HepG2 (cell line): ENCODE results near the gene ZNF747. TPM values are rescaled to one million over a fixed set of nuclear protein-coding genes. Genes with fewer than 3 reads are reported as not detected.

Source experiments
- CAMTA2 ChIP-seq: sonication (generic); formaldehyde crosslinking; IDR thresholded peaks from 2 replicates; pipeline ENCODE4 v1.4.0; 2020; ENCODE audit warnings: mild to moderate bottlenecking, missing genetic modification reagents, borderline replicate concordance
- CEBPB ChIP-seq: IDR thresholded peaks from 2 replicates; pipeline ENCODE4 v1.6.1; 2011; ENCODE audit warnings: low read depth, low read length, improper control_type of control experiment, borderline replicate concordance
- FLYWCH1 ChIP-seq: sonication (generic); formaldehyde crosslinking; IDR thresholded peaks from 2 replicates; pipeline ENCODE4 v1.8.1; 2023; ENCODE audit warnings: mild to moderate bottlenecking, missing genetic modification reagents
- FOSL2 ChIP-seq: sonication (generic); formaldehyde crosslinking; IDR thresholded peaks from 2 replicates; pipeline ENCODE4 v1.4.0; 2020; ENCODE audit warnings: missing genetic modification reagents
- KDM1A ChIP-seq: IDR thresholded peaks from 2 replicates; pipeline ENCODE4 v1.6.1; 2016; ENCODE audit warnings: missing compliant biosample characterization
- ZNF367 ChIP-seq: sonication (generic); formaldehyde crosslinking; IDR thresholded peaks from 2 replicates; pipeline ENCODE4 v1.4.0; 2020; ENCODE audit warnings: missing genetic modification reagents, borderline replicate concordance
- ZNF569 ChIP-seq: sonication (generic); formaldehyde crosslinking; IDR thresholded peaks from 2 replicates; pipeline ENCODE4 v1.5.0; 2020; ENCODE audit warnings: mild to moderate bottlenecking, missing genetic modification reagents, moderate library complexity, borderline replicate concordance
- ZNF720 ChIP-seq: sonication (generic); formaldehyde crosslinking; IDR thresholded peaks from 2 replicates; pipeline ENCODE4 v1.4.0; 2020; ENCODE audit warnings: missing genetic modification reagents
- ZSCAN25 ChIP-seq: sonication (generic); formaldehyde crosslinking; IDR thresholded peaks from 2 replicates; pipeline ENCODE4 v1.8.0; 2022; ENCODE audit warnings: mild to moderate bottlenecking, missing genetic modification reagents
- polyA plus RNA-seq, 8 experiments: library from polyadenylated mRNA; depleted of rRNA in 3 of 8; stranded (reverse) in 7 of 8; unstranded in 1 of 8; fragments of >200 nt; fragmentation: Illumina TruSeq in 4 of 8; extraction: Trizol in 4 of 8; gene quantifications; 2 replicates each; pipeline versions ENCODE4 v1.2.1 to v1.2.3, GENCODE V29; 2011 to 2016; ENCODE audit warnings: low read depth in 4 of 8, missing spikeins in 1 of 8, mixed read lengths in 1 of 8; ENCODE audit not compliant: insufficient read depth in 1 of 8
- total RNA-seq, 5 experiments: library from RNA; depleted of rRNA; stranded (reverse); fragments of >200 nt; fragmentation: Illumina TruSeq; extraction: Trizol; gene quantifications; 2 replicates each; pipeline ENCODE4 v1.2.3, GENCODE V29; 2016; ENCODE audit warnings: low read depth in 1 of 5
- TF ChIP-seq, protein P1 (sequence below): sonication (generic); formaldehyde crosslinking; IDR thresholded peaks from 2 replicates; pipeline ENCODE4 v1.5.1; 2020; ENCODE audit warnings: missing genetic modification reagents, mild to moderate bottlenecking, borderline replicate concordance
- TF ChIP-seq, protein P2 (sequence below): sonication (generic); formaldehyde crosslinking; IDR thresholded peaks from one replicate; pipeline ENCODE4 v1.5.1; 2020; ENCODE audit warnings: mild to moderate bottlenecking, missing genetic modification reagents; ENCODE audit errors: not compliant biosample characterization
- TF ChIP-seq, protein P3 (sequence below): IDR thresholded peaks from 2 replicates; pipeline ENCODE4 v1.6.1; 2018; ENCODE audit warnings: missing genetic modification reagents, mild to moderate bottlenecking, missing compliant biosample characterization
- TF ChIP-seq, protein P4 (sequence below): sonication (generic); formaldehyde crosslinking; IDR thresholded peaks from 2 replicates; pipeline ENCODE4 v1.8.0; 2022; ENCODE audit warnings: missing genetic modification reagents, low read depth, mild to moderate bottlenecking, borderline replicate concordance

Gene ZNF747
- total and polyA plus RNA-seq, 2 of the 13 experiments (the other 11 are each of a cell fraction or from before 2014, with no cell fraction given): 7.2 to 10.2 TPM

DNA sequence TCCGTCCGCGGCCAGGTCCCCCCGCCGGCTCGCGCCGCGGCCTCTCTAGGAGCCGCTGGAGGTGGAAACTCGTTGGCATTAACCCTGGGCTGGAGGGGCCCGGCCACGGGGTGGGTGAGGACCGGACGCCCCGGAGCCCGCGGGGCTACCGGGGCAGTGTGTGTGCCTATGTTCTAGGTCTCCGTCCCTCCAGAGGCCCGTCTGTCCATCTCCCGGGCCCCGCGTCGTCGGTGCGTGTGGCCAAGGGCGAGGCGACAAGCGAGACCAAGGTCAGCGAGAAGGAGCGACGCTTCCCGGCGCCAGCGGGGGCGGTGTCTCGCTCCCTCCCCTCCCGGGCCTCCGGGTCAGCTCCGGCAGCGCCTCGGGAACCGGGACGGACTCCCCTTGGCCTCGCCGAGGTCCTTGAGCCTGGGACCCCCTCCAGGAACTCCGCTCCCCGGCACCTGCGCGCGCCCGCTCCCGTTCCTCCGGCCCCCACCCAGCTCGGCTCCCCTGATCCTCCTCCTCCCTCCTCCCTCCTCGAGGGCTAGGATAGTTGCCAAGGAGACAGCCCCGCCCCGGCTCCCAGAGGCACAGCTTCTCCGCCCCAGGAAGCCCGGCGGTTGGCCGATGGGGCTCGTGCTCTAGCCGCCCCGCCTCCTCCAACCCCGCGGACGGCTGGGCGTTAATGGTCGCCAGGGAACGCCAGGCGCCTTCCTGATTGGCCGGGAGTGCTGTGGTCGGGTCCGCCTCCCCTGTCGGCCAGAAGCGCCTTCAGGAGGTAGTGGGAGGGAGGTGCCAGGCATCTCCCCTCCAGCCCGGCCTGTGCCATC is 7.6 kb downstream of the ZNF747 start (continued):
- 0 out of 2 replicates have a peak, but pooled peaks have one; percentile 19 for TF ChIP-seq CAMTA2 (CRISPR knock-in tag)
- no peak for TF ChIP-seq KDM1A (CRISPR knock-in tag)
- peak; percentile 1; the same call in 1 of the 2 replicates for TF ChIP-seq FOSL2 (CRISPR knock-in tag)
- TF ChIP-seq, protein P1, sequence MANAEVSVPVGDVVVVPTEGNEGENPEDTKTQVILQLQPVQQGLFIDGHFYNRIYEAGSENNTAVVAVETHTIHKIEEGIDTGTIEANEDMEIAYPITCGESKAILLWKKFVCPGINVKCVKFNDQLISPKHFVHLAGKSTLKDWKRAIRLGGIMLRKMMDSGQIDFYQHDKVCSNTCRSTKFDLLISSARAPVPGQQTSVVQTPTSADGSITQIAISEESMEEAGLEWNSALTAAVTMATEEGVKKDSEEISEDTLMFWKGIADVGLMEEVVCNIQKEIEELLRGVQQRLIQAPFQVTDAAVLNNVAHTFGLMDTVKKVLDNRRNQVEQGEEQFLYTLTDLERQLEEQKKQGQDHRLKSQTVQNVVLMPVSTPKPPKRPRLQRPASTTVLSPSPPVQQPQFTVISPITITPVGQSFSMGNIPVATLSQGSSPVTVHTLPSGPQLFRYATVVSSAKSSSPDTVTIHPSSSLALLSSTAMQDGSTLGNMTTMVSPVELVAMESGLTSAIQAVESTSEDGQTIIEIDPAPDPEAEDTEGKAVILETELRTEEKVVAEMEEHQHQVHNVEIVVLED: peak; percentile 53; the same call in 1 of the 2 replicates
- TF ChIP-seq, protein P2, sequence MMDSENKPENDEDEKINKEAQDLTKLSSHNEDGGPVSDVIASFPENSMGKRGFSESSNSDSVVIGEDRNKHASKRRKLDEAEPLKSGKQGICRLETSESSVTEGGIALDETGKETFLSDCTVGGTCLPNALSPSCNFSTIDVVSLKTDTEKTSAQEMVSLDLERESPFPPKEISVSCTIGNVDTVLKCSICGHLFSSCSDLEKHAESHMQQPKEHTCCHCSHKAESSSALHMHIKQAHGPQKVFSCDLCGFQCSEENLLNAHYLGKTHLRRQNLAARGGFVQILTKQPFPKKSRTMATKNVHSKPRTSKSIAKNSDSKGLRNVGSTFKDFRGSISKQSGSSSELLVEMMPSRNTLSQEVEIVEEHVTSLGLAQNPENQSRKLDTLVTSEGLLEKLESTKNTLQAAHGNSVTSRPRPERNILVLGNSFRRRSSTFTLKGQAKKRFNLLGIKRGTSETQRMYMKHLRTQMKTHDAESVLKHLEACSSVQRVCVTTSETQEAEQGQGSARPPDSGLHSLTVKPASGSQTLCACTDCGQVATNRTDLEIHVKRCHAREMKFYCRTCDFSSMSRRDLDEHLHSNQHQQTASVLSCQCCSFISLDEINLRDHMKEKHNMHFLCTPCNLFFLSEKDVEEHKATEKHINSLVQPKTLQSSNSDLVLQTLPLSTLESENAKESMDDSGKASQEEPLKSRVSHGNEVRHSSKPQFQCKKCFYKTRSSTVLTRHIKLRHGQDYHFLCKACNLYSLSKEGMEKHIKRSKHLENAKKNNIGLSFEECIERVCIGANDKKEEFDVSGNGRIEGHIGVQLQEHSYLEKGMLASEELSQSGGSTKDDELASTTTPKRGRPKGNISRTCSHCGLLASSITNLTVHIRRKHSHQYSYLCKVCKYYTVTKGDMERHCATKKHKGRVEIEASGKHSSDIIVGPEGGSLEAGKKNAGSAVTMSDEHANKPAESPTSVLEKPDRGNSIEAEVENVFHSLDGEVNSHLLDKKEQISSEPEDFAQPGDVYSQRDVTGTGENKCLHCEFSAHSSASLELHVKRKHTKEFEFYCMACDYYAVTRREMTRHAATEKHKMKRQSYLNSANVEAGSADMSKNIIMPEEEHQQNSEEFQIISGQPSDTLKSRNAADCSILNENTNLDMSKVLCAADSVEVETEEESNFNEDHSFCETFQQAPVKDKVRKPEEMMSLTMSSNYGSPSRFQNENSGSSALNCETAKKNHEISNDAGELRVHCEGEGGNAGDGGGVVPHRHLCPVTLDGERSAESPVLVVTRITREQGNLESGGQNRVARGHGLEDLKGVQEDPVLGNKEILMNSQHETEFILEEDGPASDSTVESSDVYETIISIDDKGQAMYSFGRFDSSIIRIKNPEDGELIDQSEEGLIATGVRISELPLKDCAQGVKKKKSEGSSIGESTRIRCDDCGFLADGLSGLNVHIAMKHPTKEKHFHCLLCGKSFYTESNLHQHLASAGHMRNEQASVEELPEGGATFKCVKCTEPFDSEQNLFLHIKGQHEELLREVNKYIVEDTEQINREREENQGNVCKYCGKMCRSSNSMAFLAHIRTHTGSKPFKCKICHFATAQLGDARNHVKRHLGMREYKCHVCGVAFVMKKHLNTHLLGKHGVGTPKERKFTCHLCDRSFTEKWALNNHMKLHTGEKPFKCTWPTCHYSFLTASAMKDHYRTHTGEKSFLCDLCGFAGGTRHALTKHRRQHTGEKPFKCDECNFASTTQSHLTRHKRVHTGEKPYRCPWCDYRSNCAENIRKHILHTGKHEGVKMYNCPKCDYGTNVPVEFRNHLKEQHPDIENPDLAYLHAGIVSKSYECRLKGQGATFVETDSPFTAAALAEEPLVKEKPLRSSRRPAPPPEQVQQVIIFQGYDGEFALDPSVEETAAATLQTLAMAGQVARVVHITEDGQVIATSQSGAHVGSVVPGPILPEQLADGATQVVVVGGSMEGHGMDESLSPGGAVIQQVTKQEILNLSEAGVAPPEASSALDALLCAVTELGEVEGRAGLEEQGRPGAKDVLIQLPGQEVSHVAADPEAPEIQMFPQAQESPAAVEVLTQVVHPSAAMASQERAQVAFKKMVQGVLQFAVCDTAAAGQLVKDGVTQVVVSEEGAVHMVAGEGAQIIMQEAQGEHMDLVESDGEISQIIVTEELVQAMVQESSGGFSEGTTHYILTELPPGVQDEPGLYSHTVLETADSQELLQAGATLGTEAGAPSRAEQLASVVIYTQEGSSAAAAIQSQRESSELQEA: peak; percentile 83
- TF ChIP-seq, protein P3, sequence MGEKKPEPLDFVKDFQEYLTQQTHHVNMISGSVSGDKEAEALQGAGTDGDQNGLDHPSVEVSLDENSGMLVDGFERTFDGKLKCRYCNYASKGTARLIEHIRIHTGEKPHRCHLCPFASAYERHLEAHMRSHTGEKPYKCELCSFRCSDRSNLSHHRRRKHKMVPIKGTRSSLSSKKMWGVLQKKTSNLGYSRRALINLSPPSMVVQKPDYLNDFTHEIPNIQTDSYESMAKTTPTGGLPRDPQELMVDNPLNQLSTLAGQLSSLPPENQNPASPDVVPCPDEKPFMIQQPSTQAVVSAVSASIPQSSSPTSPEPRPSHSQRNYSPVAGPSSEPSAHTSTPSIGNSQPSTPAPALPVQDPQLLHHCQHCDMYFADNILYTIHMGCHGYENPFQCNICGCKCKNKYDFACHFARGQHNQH (CRISPR knock-in tag): no peak
- TF ChIP-seq FLYWCH1 (CRISPR knock-in tag): 0 out of 2 replicates have a peak, but pooled peaks have one; percentile 49
- no peak for TF ChIP-seq ZNF367 (CRISPR knock-in tag)
- TF ChIP-seq, protein P4, sequence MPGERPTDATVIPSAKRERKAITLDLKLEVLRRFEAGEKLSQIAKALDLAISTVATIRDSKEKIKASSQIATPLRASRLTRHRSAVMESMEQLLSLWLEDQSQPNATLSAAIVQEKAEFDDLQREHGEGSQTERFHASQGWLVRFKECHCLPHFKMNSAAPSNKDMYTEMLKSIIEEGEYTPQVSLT (CRISPR knock-in tag): no peak; the same call in 1 of the 2 replicates
- TF ChIP-seq CEBPB: no peak
- no peak for TF ChIP-seq ZNF569
- no peak; the same call in none of the 2 replicates for TF ChIP-seq ZSCAN25 (CRISPR knock-in tag)
- TF ChIP-seq ZNF720 (CRISPR knock-in tag): no peak
